ENCODE results near the gene RAB15. TPM values are rescaled to one million over a fixed set of nuclear protein-coding genes. Genes with fewer than 3 reads are reported as not detected.

Gene RAB15
- total RNA-seq, 2 donors from 2014 or later = 3.2 to 7.8 TPM

GRCh38 chr14:64965356-64966000 is 6.7 kb downstream of the RAB15 start:
- no peak for ATAC-seq (ENCODE audit: insufficient number of reproducible peaks, low FRiP score, low read depth)
- no peaks in the 10 kb centered on the region for H3K36me3 ChIP-seq

DNA sequence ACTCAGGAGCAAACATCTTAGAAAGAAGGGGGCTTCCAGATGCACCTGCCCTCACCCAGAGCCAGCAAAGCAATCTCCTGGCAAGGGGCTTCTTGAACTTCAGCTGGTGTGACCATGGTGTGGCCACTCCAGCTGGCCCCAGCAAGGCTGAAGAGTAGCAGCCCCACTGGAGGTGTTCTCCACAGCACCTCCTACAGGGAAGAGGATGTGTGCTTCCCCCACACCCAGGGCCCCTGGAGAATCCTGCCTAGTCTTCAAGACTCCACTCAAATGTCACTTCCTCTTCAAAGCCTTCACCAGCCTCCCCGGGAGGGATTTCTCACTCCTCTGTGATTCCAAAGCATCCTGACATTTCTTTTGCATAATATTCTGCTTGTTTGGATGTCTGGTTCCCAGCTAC is 8.5 kb downstream of the RAB15 start:
- no peak for ATAC-seq (ENCODE audit: insufficient number of reproducible peaks, low FRiP score, low read depth)
- no peak for TF ChIP-seq CTCF (IDR thresholded peaks at IDR 0.05)
- H3K27me3 ChIP-seq (replicated peaks; ENCODE audit: insufficient read depth) = no peaks in the 10 kb centered on the region
- H3K27ac ChIP-seq = no peak overlapping the region
- H3K36me3 ChIP-seq = no peaks in the 10 kb centered on the region
- no peak overlapping the region for H3K4me3 ChIP-seq
- peaks cover 0 to 8% of the 10 kb centered on the region in 2 donors for H3K4me1 ChIP-seq (ENCODE audit: control insufficient read depth in 1 of 2, low read depth in 2 of 2)
- no peak for DNase-seq (ENCODE audit: low spot score)
- no peaks in the 10 kb centered on the region for H3K9me3 ChIP-seq

More at GRCh38 chr14:64965356-64966000, 6.7 kb downstream of the RAB15 start:
- DNase-seq (ENCODE audit: low spot score) = no peak
- no peak for TF ChIP-seq CTCF (IDR thresholded peaks at IDR 0.05)
- H3K4me1 ChIP-seq (ENCODE audit: control insufficient read depth in 1 of 2, low read depth in 2 of 2) = peaks cover 0 to 6% of the 10 kb centered on the region in 2 donors
- no peak overlapping the region for H3K4me3 ChIP-seq
- no peak overlapping the region for H3K27ac ChIP-seq
- H3K9me3 ChIP-seq = no peaks in the 10 kb centered on the region
- no peaks in the 10 kb centered on the region for H3K27me3 ChIP-seq (replicated peaks; ENCODE audit: insufficient read depth)

GRCh38 chr14:64960762-64961276 is 11.3 kb downstream of the RAB15 start:
- H3K9me3 ChIP-seq = no peaks in the 10 kb centered on the region
- H3K36me3 ChIP-seq = no peaks in the 10 kb centered on the region
- DNase-seq (ENCODE audit: low spot score) (no peak), ATAC-seq (ENCODE audit: insufficient number of reproducible peaks, low FRiP score, low read depth) (no peak)
- no peaks in the 10 kb centered on the region for H3K27me3 ChIP-seq (replicated peaks; ENCODE audit: insufficient read depth)
- H3K4me3 ChIP-seq = no peak overlapping the region
- H3K4me1 ChIP-seq (ENCODE audit: control insufficient read depth in 1 of 2, low read depth in 2 of 2) = peaks cover 0 to 8% of the 10 kb centered on the region in 2 donors
- no peak overlapping the region for H3K27ac ChIP-seq
- TF ChIP-seq CTCF (IDR thresholded peaks at IDR 0.05) = no peak

DNA sequence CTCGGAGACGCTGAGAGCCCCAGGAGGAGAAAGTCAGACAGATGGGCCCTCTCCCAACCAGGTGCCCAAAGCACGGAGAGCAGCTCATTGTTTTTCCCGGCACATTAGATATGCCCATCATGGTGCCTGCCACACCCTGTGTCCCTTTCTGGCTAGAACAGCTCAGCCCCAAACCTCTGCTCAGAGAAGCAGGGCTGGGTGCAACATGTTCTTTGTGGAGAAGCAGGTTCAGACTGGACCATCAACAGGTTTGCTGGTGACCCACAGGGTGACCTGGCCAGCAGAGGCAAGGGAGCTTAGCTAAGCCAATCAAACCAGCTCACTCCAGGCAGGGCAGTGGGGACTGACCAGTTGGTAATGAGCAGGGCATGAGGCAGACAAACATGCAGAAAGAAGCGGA is 13.4 kb downstream of the RAB15 start:
- H3K27me3 ChIP-seq (replicated peaks; ENCODE audit: insufficient read depth) = no peaks in the 10 kb centered on the region
- H3K9me3 ChIP-seq = no peaks in the 10 kb centered on the region
- TF ChIP-seq CTCF (IDR thresholded peaks at IDR 0.05) = no peak
- DNase-seq (ENCODE audit: low spot score) (no peak), ATAC-seq (ENCODE audit: insufficient number of reproducible peaks, low FRiP score, low read depth) (no peak)
- H3K4me1 ChIP-seq (ENCODE audit: control insufficient read depth in 1 of 2, low read depth in 2 of 2) = peaks cover 0 to 8% of the 10 kb centered on the region in 2 donors
- H3K27ac ChIP-seq = no peak overlapping the region
- H3K4me3 ChIP-seq = no peak overlapping the region
- H3K36me3 ChIP-seq = no peaks in the 10 kb centered on the region

GRCh38 chr14:64958201-64958600 is 13.9 kb downstream of the RAB15 start:
- H3K27me3 ChIP-seq (replicated peaks; ENCODE audit: insufficient read depth) = no peaks in the 10 kb centered on the region

More at GRCh38 chr14:64958201-64958600, 13.9 kb downstream of the RAB15 start:
- Histone ChIP-seq H3K9me3 (no peaks in the 10 kb centered on the region), H3K27ac (no peak overlapping the region), H3K4me1 (ENCODE audit: control insufficient read depth in 1 of 2, low read depth in 2 of 2) (peaks cover 0 to 9% of the 10 kb centered on the region in 2 donors), H3K4me3 (no peak overlapping the region), H3K36me3 (no peaks in the 10 kb centered on the region)
- ATAC-seq (ENCODE audit: insufficient number of reproducible peaks, low FRiP score, low read depth) (no peak), DNase-seq (ENCODE audit: low spot score) (no peak)
- no peak for TF ChIP-seq CTCF (IDR thresholded peaks at IDR 0.05)

All from thoracic aorta (tissue), 2 donors.